Measurements from ENCODE around the gene LAMB1. TPM values are rescaled to one million over a fixed set of nuclear protein-coding genes. Genes with fewer than 3 reads are reported as not detected.

Gene LAMB1
- polyA plus RNA-seq, 1 experiment, result 266 TPM

GRCh38 chr7:108012499-108013430 is 9.8 kb upstream of the LAMB1 start:
- CTCF ChIA-PET, result interaction anchor here (0.6 kb wide), 1 partner anchor 55 kb away, joined by 3 read pairs; no protein-coding TSS in a partner anchor
- TF ChIP-seq CTCF (IDR thresholded peaks at IDR 0.05; ENCODE audit: low read depth, low read length), result no peak
- DNase-seq (ENCODE audit: low read depth, low spot score), result no peak

GRCh38 chr7:108010377-108010776 is 7.4 kb upstream of the LAMB1 start:
- H3K4me3 ChIP-seq (ENCODE audit: low read depth, low read length), result no peak overlapping the region
- H3K27ac ChIP-seq (ENCODE audit: low read depth, low read length), result no peak overlapping the region
- H3K27me3 ChIP-seq (ENCODE audit: control insufficient read depth, insufficient read depth, low read length), result no peaks in the 10 kb centered on the region
- DNase-seq (ENCODE audit: low read depth, low spot score), result no peak
- ChIA-PET POLR2A (interaction anchor here (0.7 kb wide), 1 partner anchor 69 kb away, joined by 9 read pairs; no protein-coding TSS in a partner anchor), CTCF (interaction anchor here (1.2 kb wide), 1 partner anchor 135 kb away, joined by 3 read pairs; no protein-coding TSS in a partner anchor)
- TF ChIP-seq CTCF (IDR thresholded peaks at IDR 0.05; ENCODE audit: low read depth, low read length), result no peak
- no peaks in the 10 kb centered on the region for H3K9me3 ChIP-seq (ENCODE audit: control insufficient read depth, insufficient read depth, low read length)

More at GRCh38 chr7:108012499-108013430, 9.8 kb upstream of the LAMB1 start:
- Histone ChIP-seq H3K9me3 (ENCODE audit: control insufficient read depth, insufficient read depth, low read length) (no peaks in the 10 kb centered on the region), H3K27ac (ENCODE audit: low read depth, low read length) (no peak overlapping the region), H3K4me3 (ENCODE audit: low read depth, low read length) (no peak overlapping the region), H3K27me3 (ENCODE audit: control insufficient read depth, insufficient read depth, low read length) (no peaks in the 10 kb centered on the region)
- POLR2A ChIA-PET, result interaction anchor here (0.6 kb wide), 2 partner anchors 11 to 84 kb away, joined by 4 to 5 read pairs; no protein-coding TSS in a partner anchor

- no peaks in the 10 kb centered on the region for H3K9me3 ChIP-seq (ENCODE audit: control insufficient read depth, insufficient read depth, low read length)
- H3K27ac ChIP-seq (ENCODE audit: low read depth, low read length), result no peak overlapping the region
- no peak for TF ChIP-seq CTCF (IDR thresholded peaks at IDR 0.05; ENCODE audit: low read depth, low read length)
- ChIA-PET POLR2A (no interaction called here), CTCF (interaction anchor here (1.2 kb wide), 1 partner anchor 136 kb away, joined by 3 read pairs; no protein-coding TSS in a partner anchor)
- no peaks in the 10 kb centered on the region for H3K27me3 ChIP-seq (ENCODE audit: control insufficient read depth, insufficient read depth, low read length)
- DNase-seq (ENCODE audit: low read depth, low spot score), result no peak
- H3K4me3 ChIP-seq (ENCODE audit: low read depth, low read length), result no peak overlapping the region
These were observed 6.9 kb upstream of the LAMB1 start for GRCh38 chr7:108009873-108010272.

- H3K9me3 ChIP-seq (ENCODE audit: control insufficient read depth, insufficient read depth, low read length), result no peaks in the 10 kb centered on the region
- H3K27ac ChIP-seq (ENCODE audit: low read depth, low read length), result no peak overlapping the region
- H3K4me3 ChIP-seq (ENCODE audit: low read depth, low read length), result no peak overlapping the region
- ChIA-PET POLR2A (interaction anchor here (0.6 kb wide), 1 partner anchor 9 kb away, joined by 4 read pairs; no protein-coding TSS in a partner anchor), CTCF (no interaction called here)
- DNase-seq (ENCODE audit: low read depth, low spot score), result no peak
- no peak for TF ChIP-seq CTCF (IDR thresholded peaks at IDR 0.05; ENCODE audit: low read depth, low read length)
- no peaks in the 10 kb centered on the region for H3K27me3 ChIP-seq (ENCODE audit: control insufficient read depth, insufficient read depth, low read length)
These were observed 5.9 kb upstream of the LAMB1 start for GRCh38 chr7:108008827-108009226.

- H3K4me3 ChIP-seq (ENCODE audit: low read depth, low read length), result no peak overlapping the region
- no peaks in the 10 kb centered on the region for H3K9me3 ChIP-seq (ENCODE audit: control insufficient read depth, insufficient read depth, low read length)
- DNase-seq (ENCODE audit: low read depth, low spot score), result no peak
- ChIA-PET POLR2A (no interaction called here), CTCF (no interaction called here)
- no peaks in the 10 kb centered on the region for H3K27me3 ChIP-seq (ENCODE audit: control insufficient read depth, insufficient read depth, low read length)
- TF ChIP-seq CTCF (IDR thresholded peaks at IDR 0.05; ENCODE audit: low read depth, low read length), result no peak
- H3K27ac ChIP-seq (ENCODE audit: low read depth, low read length), result no peak overlapping the region
These were observed 5.3 kb upstream of the LAMB1 start for GRCh38 chr7:108008240-108008639.

Data from AG04450 (cell line).